ENCODE results near the gene KIAA0319L. TPM values are rescaled to one million over a fixed set of nuclear protein-coding genes. Genes with fewer than 3 reads are reported as not detected.

The KIAA0319L gene
- total RNA-seq, 1 donor from 2014 or later = 69.2 TPM

- peaks cover 3% of the 10 kb centered on the region for H3K27me3 Mint-ChIP-seq (ENCODE audit: unreplicated experiment)
- H3K36me3 Mint-ChIP-seq (ENCODE audit: low read depth, unreplicated experiment) = peaks cover 19% of the 10 kb centered on the region
- H3K4me3 Mint-ChIP-seq (ENCODE audit: unreplicated experiment) = no peak overlapping the region
- TF ChIP-seq, protein P1, sequence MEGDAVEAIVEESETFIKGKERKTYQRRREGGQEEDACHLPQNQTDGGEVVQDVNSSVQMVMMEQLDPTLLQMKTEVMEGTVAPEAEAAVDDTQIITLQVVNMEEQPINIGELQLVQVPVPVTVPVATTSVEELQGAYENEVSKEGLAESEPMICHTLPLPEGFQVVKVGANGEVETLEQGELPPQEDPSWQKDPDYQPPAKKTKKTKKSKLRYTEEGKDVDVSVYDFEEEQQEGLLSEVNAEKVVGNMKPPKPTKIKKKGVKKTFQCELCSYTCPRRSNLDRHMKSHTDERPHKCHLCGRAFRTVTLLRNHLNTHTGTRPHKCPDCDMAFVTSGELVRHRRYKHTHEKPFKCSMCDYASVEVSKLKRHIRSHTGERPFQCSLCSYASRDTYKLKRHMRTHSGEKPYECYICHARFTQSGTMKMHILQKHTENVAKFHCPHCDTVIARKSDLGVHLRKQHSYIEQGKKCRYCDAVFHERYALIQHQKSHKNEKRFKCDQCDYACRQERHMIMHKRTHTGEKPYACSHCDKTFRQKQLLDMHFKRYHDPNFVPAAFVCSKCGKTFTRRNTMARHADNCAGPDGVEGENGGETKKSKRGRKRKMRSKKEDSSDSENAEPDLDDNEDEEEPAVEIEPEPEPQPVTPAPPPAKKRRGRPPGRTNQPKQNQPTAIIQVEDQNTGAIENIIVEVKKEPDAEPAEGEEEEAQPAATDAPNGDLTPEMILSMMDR (IDR thresholded peaks at IDR 0.05; ENCODE audit: unreplicated experiment) = no peak
- no peak overlapping the region for H3K27ac Mint-ChIP-seq (ENCODE audit: unreplicated experiment)
- peaks cover 24% of the 10 kb centered on the region for H3K4me1 Mint-ChIP-seq (ENCODE audit: unreplicated experiment)
- no peak for DNase-seq (ENCODE audit: low spot score)
- H3K9me3 Mint-ChIP-seq (ENCODE audit: unreplicated experiment) = no peaks in the 10 kb centered on the region
These were observed 3.4 kb downstream of the KIAA0319L start for GRCh38 chr1:35553851-35554250.

DNA sequence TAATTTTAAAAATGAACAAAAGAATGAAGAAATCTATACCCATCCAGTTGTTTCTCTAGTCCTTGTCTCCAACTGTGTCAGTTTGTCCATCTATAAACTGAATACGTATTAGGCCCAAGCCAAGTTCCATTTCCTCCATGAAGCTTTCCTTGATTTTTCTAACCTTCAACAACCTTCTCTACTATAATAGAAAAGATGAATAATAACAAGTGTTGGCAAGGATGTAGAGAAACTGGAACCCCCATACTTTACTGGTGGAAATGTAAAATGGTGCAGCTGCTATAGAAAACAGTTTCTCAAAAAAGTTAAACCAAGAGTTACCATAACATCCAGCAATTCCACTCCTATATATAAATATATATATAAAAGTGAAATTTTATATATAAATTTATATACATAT lies 10.6 kb downstream of the KIAA0319L start:
- DNase-seq (ENCODE audit: low spot score) = no peak
- no peaks in the 10 kb centered on the region for H3K4me1 Mint-ChIP-seq (ENCODE audit: unreplicated experiment)
- peaks cover 12% of the 10 kb centered on the region for H3K36me3 Mint-ChIP-seq (ENCODE audit: low read depth, unreplicated experiment)
- no peaks in the 10 kb centered on the region for H3K9me3 Mint-ChIP-seq (ENCODE audit: unreplicated experiment)
- no peak overlapping the region for H3K4me3 Mint-ChIP-seq (ENCODE audit: unreplicated experiment)
- H3K27me3 Mint-ChIP-seq (ENCODE audit: unreplicated experiment) = peaks cover 1% of the 10 kb centered on the region
- TF ChIP-seq, protein P1 (IDR thresholded peaks at IDR 0.05; ENCODE audit: unreplicated experiment) = no peak
- H3K27ac Mint-ChIP-seq (ENCODE audit: unreplicated experiment) = no peak overlapping the region

DNA sequence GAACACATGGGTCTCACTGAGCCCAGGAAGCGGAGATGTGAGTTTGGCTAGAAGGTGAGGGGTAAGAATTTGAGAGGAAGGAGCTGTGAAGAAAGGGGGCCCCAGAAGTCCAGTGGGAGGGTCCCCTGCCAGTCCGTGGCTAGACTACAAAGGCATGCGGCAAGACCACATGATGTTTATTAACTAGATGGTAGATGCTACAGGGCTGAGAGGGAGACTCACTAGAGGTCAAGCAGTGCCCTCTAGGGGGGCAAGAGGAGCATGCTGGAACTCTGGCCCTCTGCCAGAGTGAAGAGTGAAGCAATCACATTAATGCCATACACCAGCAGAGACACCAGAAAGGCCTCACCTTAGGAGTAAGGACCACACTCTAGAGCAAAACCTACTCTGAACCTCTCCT lies 12.2 kb downstream of the KIAA0319L start:
- Mint-ChIP-seq H3K4me1 (ENCODE audit: unreplicated experiment) (peaks cover 2% of the 10 kb centered on the region), H3K36me3 (ENCODE audit: low read depth, unreplicated experiment) (peaks cover 14% of the 10 kb centered on the region), H3K9me3 (ENCODE audit: unreplicated experiment) (no peaks in the 10 kb centered on the region), H3K4me3 (ENCODE audit: unreplicated experiment) (no peak overlapping the region), H3K27me3 (ENCODE audit: unreplicated experiment) (peaks cover 1% of the 10 kb centered on the region), H3K27ac (ENCODE audit: unreplicated experiment) (no peak overlapping the region)
- TF ChIP-seq, protein P1 (IDR thresholded peaks at IDR 0.05; ENCODE audit: unreplicated experiment) = no peak
- peak; percentile 55 for DNase-seq (ENCODE audit: low spot score)

DNA sequence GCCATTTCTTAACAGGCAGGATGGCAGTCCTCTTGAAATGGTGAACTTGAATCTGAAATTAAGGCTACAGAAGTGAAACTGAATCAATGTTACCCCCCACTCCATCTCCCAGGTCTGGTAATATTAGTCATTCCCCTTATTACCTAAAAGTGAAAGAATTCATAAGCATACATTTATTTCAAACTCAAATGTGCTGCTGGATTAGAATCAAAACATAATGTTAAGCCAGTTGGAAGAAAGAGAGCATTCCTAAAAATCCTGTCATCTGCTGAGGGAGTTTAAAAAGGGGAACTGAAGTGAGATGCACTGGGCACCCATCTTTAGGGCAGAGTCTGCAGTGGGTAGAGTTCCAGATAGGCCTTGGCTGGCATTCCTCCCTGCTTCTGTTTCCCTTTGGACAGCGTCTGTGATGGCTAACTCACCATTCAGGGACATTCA lies 17.4 kb downstream of the KIAA0319L start:
- H3K9me3 Mint-ChIP-seq (ENCODE audit: unreplicated experiment) = no peaks in the 10 kb centered on the region
- DNase-seq (ENCODE audit: low spot score) = no peak
- TF ChIP-seq, protein P1 (IDR thresholded peaks at IDR 0.05; ENCODE audit: unreplicated experiment) = no peak
- H3K4me3 Mint-ChIP-seq (ENCODE audit: unreplicated experiment) = no peak overlapping the region
- peaks cover 11% of the 10 kb centered on the region for H3K36me3 Mint-ChIP-seq (ENCODE audit: low read depth, unreplicated experiment)
- H3K4me1 Mint-ChIP-seq (ENCODE audit: unreplicated experiment) = peaks cover 16% of the 10 kb centered on the region
- H3K27me3 Mint-ChIP-seq (ENCODE audit: unreplicated experiment) = no peaks in the 10 kb centered on the region
- H3K27ac Mint-ChIP-seq (ENCODE audit: unreplicated experiment) = no peak overlapping the region

DNA sequence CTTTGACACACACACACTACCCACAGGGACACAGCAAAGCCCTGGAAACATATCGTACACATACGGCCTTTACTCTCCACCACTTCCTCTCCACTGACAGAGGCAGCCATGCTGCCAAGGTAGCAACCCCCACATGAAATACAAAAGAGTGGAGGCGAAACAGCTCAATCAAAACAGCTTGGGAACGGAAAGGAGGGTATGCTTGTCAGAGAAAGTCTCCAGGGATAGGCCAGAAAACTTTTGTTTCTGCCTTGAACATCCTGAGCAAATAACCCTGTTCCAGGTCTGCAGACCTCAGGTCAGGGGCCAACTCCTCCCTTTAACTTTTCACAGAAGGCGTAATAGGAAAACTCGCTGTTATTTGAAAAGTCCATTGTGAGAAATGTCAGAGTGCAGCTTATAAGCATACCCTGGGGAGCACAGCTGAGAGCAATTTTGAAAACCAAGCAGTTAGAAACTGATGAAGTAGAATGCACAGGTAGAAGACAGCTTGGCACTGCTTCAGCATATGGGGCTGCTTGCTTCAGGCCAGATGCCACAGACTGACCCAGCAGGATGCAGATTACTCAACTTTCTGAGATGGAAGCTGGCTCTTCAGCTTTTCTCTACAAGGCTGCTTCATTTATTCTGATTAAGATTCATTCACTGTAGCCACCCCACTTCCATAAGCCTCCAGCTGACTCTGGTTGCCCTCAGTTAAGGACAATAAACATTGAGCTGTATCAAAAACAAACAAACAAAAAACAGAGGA lies 18.0 kb downstream of the KIAA0319L start:
- Mint-ChIP-seq H3K27ac (ENCODE audit: unreplicated experiment) (no peak overlapping the region), H3K36me3 (ENCODE audit: low read depth, unreplicated experiment) (peaks cover 11% of the 10 kb centered on the region), H3K4me3 (ENCODE audit: unreplicated experiment) (no peak overlapping the region), H3K4me1 (ENCODE audit: unreplicated experiment) (peaks cover 18% of the 10 kb centered on the region), H3K27me3 (ENCODE audit: unreplicated experiment) (no peaks in the 10 kb centered on the region), H3K9me3 (ENCODE audit: unreplicated experiment) (no peaks in the 10 kb centered on the region)
- DNase-seq (ENCODE audit: low spot score) = no peak
- TF ChIP-seq, protein P1 (IDR thresholded peaks at IDR 0.05; ENCODE audit: unreplicated experiment) = no peak
